GM15510 (cell line): Measurements from ENCODE around the gene LRRC8B.

Source experiments
- POLR2A ChIP-seq: IDR thresholded peaks from 3 replicates; pipeline ENCODE4 v1.6.1; 2011; ENCODE audit warnings: borderline replicate concordance; ENCODE audit not compliant: insufficient read length; ENCODE audit errors: extremely low read depth

LRRC8B gene

GRCh38 chr1:89557445-89557825, 32.8 kb downstream of the LRRC8B start:
- TF ChIP-seq POLR2A: no peak

- no peak for TF ChIP-seq POLR2A
Observed at GRCh38 chr1:89557956-89558355, 33.3 kb downstream of the LRRC8B start.

- no peak for TF ChIP-seq POLR2A
Observed at GRCh38 chr1:89563957-89564604, 39.5 kb downstream of the LRRC8B start.

GRCh38 chr1:89565521-89565920, 40.9 kb downstream of the LRRC8B start:
- TF ChIP-seq POLR2A: no peak

GRCh38 chr1:89566761-89567174, 42.1 kb downstream of the LRRC8B start:
- TF ChIP-seq POLR2A: no peak

- no peak for TF ChIP-seq POLR2A
Observed at GRCh38 chr1:89567797-89568196, 43.2 kb downstream of the LRRC8B start.

- TF ChIP-seq POLR2A: no peak
Observed at GRCh38 chr1:89573410-89573809, 48.8 kb downstream of the LRRC8B start.

GRCh38 chr1:89574621-89575020, 50.0 kb downstream of the LRRC8B start:
- no peak for TF ChIP-seq POLR2A

GRCh38 chr1:89575207-89575606, 50.6 kb downstream of the LRRC8B start:
- no peak for TF ChIP-seq POLR2A

- no peak for TF ChIP-seq POLR2A
Observed at GRCh38 chr1:89576013-89576412, 51.4 kb downstream of the LRRC8B start.

GRCh38 chr1:89578151-89578550, 53.5 kb downstream of the LRRC8B start:
- TF ChIP-seq POLR2A: no peak

GRCh38 chr1:89578946-89579684, 54.5 kb downstream of the LRRC8B start:
- TF ChIP-seq POLR2A: no peak

GRCh38 chr1:89580036-89580435, 55.4 kb downstream of the LRRC8B start:
- no peak for TF ChIP-seq POLR2A

- TF ChIP-seq POLR2A: no peak
Observed at GRCh38 chr1:89581859-89582258, 57.2 kb downstream of the LRRC8B start.

- TF ChIP-seq POLR2A: no peak
Observed at GRCh38 chr1:89582571-89582970, 57.9 kb downstream of the LRRC8B start.

GRCh38 chr1:89584211-89584610, 59.6 kb downstream of the LRRC8B start:
- TF ChIP-seq POLR2A: no peak

- TF ChIP-seq POLR2A: no peak
Observed at GRCh38 chr1:89584781-89585180, 60.2 kb downstream of the LRRC8B start.

- no peak for TF ChIP-seq POLR2A
Observed at GRCh38 chr1:89587729-89588161, 63.1 kb downstream of the LRRC8B start.
